GM23248 (cell line): Measurements from ENCODE around the gene TBKBP1. TPM values are rescaled to one million over a fixed set of nuclear protein-coding genes. Genes with fewer than 3 reads are reported as not detected.

ENCODE experiments used
- DNase-seq: peaks from one replicate; pipeline ENCODE4 v3.0.0-alpha.2; 2015
- H2AFZ ChIP-seq: fragments of 200-600 bp; sonication (generic); 2 replicates; pipeline ENCODE4 v1.6.1; 2016; ENCODE audit warnings: antibody characterized with exemption
- H3F3A ChIP-seq: fragments of 200-600 bp; sonication (generic); 2 replicates; pipeline ENCODE4 v1.6.1; 2016; ENCODE audit warnings: mild to moderate bottlenecking, antibody characterized with exemption, mixed run types; ENCODE audit not compliant: insufficient read depth
- H3K27ac ChIP-seq: fragments of 200-600 bp; sonication (generic); 2 replicates; pipeline ENCODE4 v1.5.1; 2016; ENCODE audit warnings: mild to moderate bottlenecking
- H3K27me3 ChIP-seq: fragments of 200-600 bp; sonication (generic); replicated peaks from 2 replicates; pipeline ENCODE4 v1.6.1; 2016; ENCODE audit warnings: mild to moderate bottlenecking; ENCODE audit not compliant: insufficient read depth
- H3K36me3 ChIP-seq: fragments of 200-600 bp; sonication (generic); 2 replicates; pipeline ENCODE4 v1.6.1; 2016; ENCODE audit warnings: low read depth, mild to moderate bottlenecking
- H3K4me1 ChIP-seq: fragments of 200-600 bp; sonication (generic); 2 replicates; pipeline ENCODE4 v1.6.1; 2016; ENCODE audit warnings: mild to moderate bottlenecking; ENCODE audit not compliant: insufficient read depth
- H3K4me2 ChIP-seq: fragments of 200-600 bp; sonication (generic); one replicate; pipeline ENCODE4 v1.6.1; 2016; ENCODE audit warnings: mild to moderate bottlenecking; ENCODE audit not compliant: unreplicated experiment
- H3K4me3 ChIP-seq: fragments of 200-600 bp; sonication (generic); 2 replicates; pipeline ENCODE4 v1.5.1; 2016; ENCODE audit warnings: mild to moderate bottlenecking
- H3K79me2 ChIP-seq: fragments of 200-600 bp; sonication (generic); 2 replicates; pipeline ENCODE4 v1.6.1; 2016; ENCODE audit warnings: mild to moderate bottlenecking; ENCODE audit not compliant: insufficient read depth
- H3K9ac ChIP-seq: fragments of 200-600 bp; sonication (generic); 2 replicates; pipeline ENCODE4 v1.6.1; 2016; ENCODE audit warnings: mild to moderate bottlenecking
- H3K9me2 ChIP-seq: fragments of 200-600 bp; sonication (generic); 2 replicates; pipeline ENCODE4 v1.6.1; 2016; ENCODE audit warnings: mixed run types, mild to moderate bottlenecking, moderate library complexity; ENCODE audit not compliant: insufficient read depth
- H3K9me3 ChIP-seq: fragments of 200-600 bp; sonication (generic); one replicate; pipeline ENCODE4 v1.6.1; 2017; ENCODE audit warnings: low read depth
- H4K20me1 ChIP-seq: fragments of 200-600 bp; sonication (generic); 2 replicates; pipeline ENCODE4 v1.6.0; 2016; ENCODE audit not compliant: insufficient read depth
- EZH2 ChIP-seq: fragments of 200-600 bp; sonication (generic); IDR thresholded peaks from 2 replicates; pipeline ENCODE4 v1.6.1; 2018; ENCODE audit warnings: antibody characterized with exemption, mild to moderate bottlenecking; ENCODE audit not compliant: insufficient read depth, poor library complexity, severe bottlenecking
- EZH2phosphoT487 ChIP-seq: fragments of 200-600 bp; sonication (generic); IDR thresholded peaks from 2 replicates; pipeline ENCODE4 v1.6.1; 2018; ENCODE audit warnings: antibody characterized with exemption, moderate library complexity, mild to moderate bottlenecking, low read depth; ENCODE audit not compliant: insufficient read depth
- WGBS, 2 experiments: methylation state at CpG; one replicate each; pipeline ENCODE4 v1.1.6; 2015 to 2017; ENCODE audit warnings: low lambda C conversion rate in 2 of 2, low coverage in 1 of 2; ENCODE audit errors: missing lambda C conversion rate in 2 of 2; 5-methylcytosine and 5-hydroxymethylcytosine counted together
- in situ Hi-C: fragments of 300-500 bp; cut with MboI; formaldehyde crosslinking; loops from 2 replicates; pipeline ENCODE4 v1.15.0; 2020
- polyA plus RNA-seq: library from polyadenylated mRNA; unstranded; fragments of >200 nt; fragmentation: Nextera tagmentation; extraction: Ambion mirVana; gene quantifications from 2 replicates; pipeline ENCODE4 v1.2.1, GENCODE V29; 2016
- total RNA-seq: library from RNA; depleted of rRNA; stranded (reverse); fragments of >200 nt; shearing (Covaris generic); gene quantifications from 2 replicates; pipeline ENCODE4 v1.2.3, GENCODE V29; 2014

Gene TBKBP1
- total and polyA plus RNA-seq, 2 experiments from 2014 or later, result 1.1 to 12.3 TPM

GRCh38 chr17:47698749-47699535 lies 5.0 kb downstream of the TBKBP1 start:
- H3K27ac ChIP-seq, result no peak overlapping the region
- H3K4me2 ChIP-seq, result no peak overlapping the region
- no peaks in the 10 kb centered on the region for H3K9me2 ChIP-seq
- no peak overlapping the region for H3K4me3 ChIP-seq
- no peaks in the 10 kb centered on the region for H3K79me2 ChIP-seq
- no peaks in the 10 kb centered on the region for H3K9me3 ChIP-seq
- no peaks in the 10 kb centered on the region for H4K20me1 ChIP-seq
- WGBS, 2 experiments, result 43 to 56% methylated on average over 18 to 25 of the region's 25 CpGs
- in situ Hi-C loops, result no loop called here
- H3F3A ChIP-seq, result no peaks in the 10 kb centered on the region; the same call in 1 of the 2 replicates
- no peaks in the 10 kb centered on the region for H3K4me1 ChIP-seq
- no peak overlapping the region for H2AFZ ChIP-seq
- peaks cover 6% of the 10 kb centered on the region; the same call in 1 of the 2 replicates for H3K36me3 ChIP-seq
- peak; percentile 70 for DNase-seq
- no peaks in the 10 kb centered on the region for H3K27me3 ChIP-seq
- H3K9ac ChIP-seq, result no peak overlapping the region
- TF ChIP-seq EZH2phosphoT487 (no peak), EZH2 (no peak)

- in situ Hi-C loops, result no loop called here
- H2AFZ ChIP-seq, result no peak overlapping the region
- TF ChIP-seq EZH2phosphoT487 (no peak), EZH2 (no peak)
- no peak for DNase-seq
- H3K9me2 ChIP-seq, result no peaks in the 10 kb centered on the region
- no peaks in the 10 kb centered on the region for H4K20me1 ChIP-seq
- H3K9ac ChIP-seq, result no peak overlapping the region
- H3K4me2 ChIP-seq, result no peak overlapping the region
- no peaks in the 10 kb centered on the region for H3K9me3 ChIP-seq
- no peaks in the 10 kb centered on the region; the same call in 1 of the 2 replicates for H3F3A ChIP-seq
- H3K27ac ChIP-seq, result no peak overlapping the region
- H3K27me3 ChIP-seq, result no peaks in the 10 kb centered on the region
- 92 to 94% methylated on average over 4 of the region's 4 CpGs for WGBS, 2 experiments
- no peaks in the 10 kb centered on the region for H3K4me1 ChIP-seq
- H3K79me2 ChIP-seq, result no peaks in the 10 kb centered on the region
- peaks cover 6% of the 10 kb centered on the region; the same call in 1 of the 2 replicates for H3K36me3 ChIP-seq
- no peak overlapping the region for H3K4me3 ChIP-seq
These were observed 5.5 kb downstream of the TBKBP1 start for GRCh38 chr17:47699536-47699840.

- H3K27me3 ChIP-seq, result no peaks in the 10 kb centered on the region
- in situ Hi-C loops, result no loop called here
- H3K4me3 ChIP-seq, result no peak overlapping the region
- H3K79me2 ChIP-seq, result no peaks in the 10 kb centered on the region
- H3K36me3 ChIP-seq, result peaks cover 6% of the 10 kb centered on the region; the same call in 1 of the 2 replicates
- H4K20me1 ChIP-seq, result no peaks in the 10 kb centered on the region
- DNase-seq, result no peak
- no peak overlapping the region for H2AFZ ChIP-seq
- H3K4me2 ChIP-seq, result no peak overlapping the region
- 92 to 96% methylated on average over 13 of the region's 13 CpGs for WGBS, 2 experiments
- no peaks in the 10 kb centered on the region for H3K9me2 ChIP-seq
- H3K4me1 ChIP-seq, result no peaks in the 10 kb centered on the region
- no peaks in the 10 kb centered on the region; the same call in 1 of the 2 replicates for H3F3A ChIP-seq
- TF ChIP-seq EZH2 (no peak), EZH2phosphoT487 (no peak)
- H3K27ac ChIP-seq, result no peak overlapping the region
- no peak overlapping the region for H3K9ac ChIP-seq
- H3K9me3 ChIP-seq, result no peaks in the 10 kb centered on the region
These were observed 6.8 kb downstream of the TBKBP1 start for GRCh38 chr17:47700471-47701449.

GRCh38 chr17:47701608-47702007 lies 7.6 kb downstream of the TBKBP1 start:
- in situ Hi-C loops, result no loop called here
- H3K27me3 ChIP-seq, result no peaks in the 10 kb centered on the region
- H3K9me2 ChIP-seq, result no peaks in the 10 kb centered on the region
- TF ChIP-seq EZH2phosphoT487 (no peak), EZH2 (no peak)
- no peaks in the 10 kb centered on the region for H3K9me3 ChIP-seq
- no peak overlapping the region for H3K9ac ChIP-seq
- no peak overlapping the region for H2AFZ ChIP-seq
- no peaks in the 10 kb centered on the region; the same call in 1 of the 2 replicates for H3F3A ChIP-seq
- H3K79me2 ChIP-seq, result no peaks in the 10 kb centered on the region
- 92 to 100% methylated on average over 2 to 4 of the region's 4 CpGs for WGBS, 2 experiments
- no peak overlapping the region for H3K4me3 ChIP-seq
- no peak overlapping the region for H3K4me2 ChIP-seq
- peaks cover 6% of the 10 kb centered on the region; the same call in 1 of the 2 replicates for H3K36me3 ChIP-seq
- no peaks in the 10 kb centered on the region for H3K4me1 ChIP-seq
- DNase-seq, result no peak
- H3K27ac ChIP-seq, result no peak overlapping the region
- H4K20me1 ChIP-seq, result no peaks in the 10 kb centered on the region
